T-helper 1 cell (primary cell): ENCODE results near the gene SLIT2.

Source experiments
- DNase-seq, 5 donors: peaks; one replicate each; pipeline ENCODE4 v3.0.0-alpha.2; 2012 to 2020

The SLIT2 gene

GRCh38 chr4:20265726-20266125 is 14.0 kb downstream of the SLIT2 start:
- no peak for DNase-seq

- DNase-seq = no peak
Measured at GRCh38 chr4:20266215-20267082, 14.7 kb downstream of the SLIT2 start.

GRCh38 chr4:20268028-20268427 is 16.3 kb downstream of the SLIT2 start:
- DNase-seq = no peak

- no peak for DNase-seq
Measured at GRCh38 chr4:20269320-20269719, 17.6 kb downstream of the SLIT2 start.

- DNase-seq = no peak
Measured at GRCh38 chr4:20271950-20272349, 20.2 kb downstream of the SLIT2 start.

GRCh38 chr4:20272411-20272872 is 20.7 kb downstream of the SLIT2 start:
- DNase-seq = no peak

- no peak for DNase-seq
Measured at GRCh38 chr4:20273793-20274192, 22.1 kb downstream of the SLIT2 start.

- DNase-seq = no peak
Measured at GRCh38 chr4:20276848-20277247, 25.1 kb downstream of the SLIT2 start.

- no peak for DNase-seq
Measured at GRCh38 chr4:20278195-20278594, 26.5 kb downstream of the SLIT2 start.

- DNase-seq = no peak
Measured at GRCh38 chr4:20279381-20279780, 27.7 kb downstream of the SLIT2 start.

GRCh38 chr4:20281453-20281852 is 29.7 kb downstream of the SLIT2 start:
- no peak for DNase-seq

GRCh38 chr4:20283039-20283438 is 31.3 kb downstream of the SLIT2 start:
- DNase-seq = no peak

- no peak for DNase-seq
Measured at GRCh38 chr4:20284990-20285389, 33.3 kb downstream of the SLIT2 start.

- DNase-seq = no peak
Measured at GRCh38 chr4:20287246-20287645, 35.5 kb downstream of the SLIT2 start.

GRCh38 chr4:20288047-20288650 is 36.4 kb downstream of the SLIT2 start:
- no peak for DNase-seq

GRCh38 chr4:20288846-20289512 is 37.3 kb downstream of the SLIT2 start:
- no peak for DNase-seq

GRCh38 chr4:20289782-20290181 is 38.1 kb downstream of the SLIT2 start:
- no peak for DNase-seq

GRCh38 chr4:20292739-20293138 is 41.0 kb downstream of the SLIT2 start:
- DNase-seq = no peak

- no peak for DNase-seq
Measured at GRCh38 chr4:20297261-20297660, 45.6 kb downstream of the SLIT2 start.

GRCh38 chr4:20297783-20298182 is 46.1 kb downstream of the SLIT2 start:
- DNase-seq = no peak

GRCh38 chr4:20298455-20298854 is 46.8 kb downstream of the SLIT2 start:
- no peak for DNase-seq

- DNase-seq = no peak
Measured at GRCh38 chr4:20298986-20299385, 47.3 kb downstream of the SLIT2 start.

- DNase-seq = no peak
Measured at GRCh38 chr4:20299515-20299914, 47.8 kb downstream of the SLIT2 start.

- DNase-seq = no peak
Measured at GRCh38 chr4:20301161-20301560, 49.5 kb downstream of the SLIT2 start.
